ENCODE data around the gene ICAM4.
A peak's percentile ranks its signal among the peaks of the same experiment; 100 is the strongest.
"Not testable (repeated sequence)": the region's sequence is repeated elsewhere in the genome, so short reads cannot be mapped to it uniquely, and the experiment has no call there.

Gene ICAM4

GRCh38 chr19:10270616-10271394 lies 15.9 kb upstream of the ICAM4 start, which contains the start of gene ICAM1:
Gene ICAM1, plus strand, starts transcription at chr19:10271120. Its CDS starts 40 bp downstream, at chr19:10271160.
- H3K4me3 ChIP-seq (ENCODE audit: low read length): peak within 1 kb of the TSS; percentile 68
- H3K27ac ChIP-seq (ENCODE audit: low read length): no peak within 1 kb of the TSS

GRCh38 chr19:10271543-10272086 lies 15.1 kb upstream of the ICAM4 start:
- Histone ChIP-seq H3K36me3 (ENCODE audit: insufficient read depth, low read depth, low read length) (no peaks in the 10 kb centered on the region), H3K4me1 (ENCODE audit: insufficient read depth, low read length) (no peaks in the 10 kb centered on the region; the same call in 1 of the 2 replicates), H3K27me3 (ENCODE audit: insufficient read depth, low read length) (peaks cover 43% of the 10 kb centered on the region), H3K9ac (ENCODE audit: low read depth, low read length) (no peak overlapping the region; the same call in 1 of the 2 replicates), H3K4me3 (ENCODE audit: low read length) (peak overlapping the region; percentile 68; the same call in 1 of the 2 replicates), H3K27ac (ENCODE audit: low read length) (no peak overlapping the region), H3K9me3 (ENCODE audit: insufficient read depth, low read depth, low read length) (no peaks in the 10 kb centered on the region)

More at GRCh38 chr19:10270616-10271394, 15.9 kb upstream of the ICAM4 start, which contains the start of gene ICAM1:
- Histone ChIP-seq H3K36me3 (ENCODE audit: insufficient read depth, low read depth, low read length) (no peaks in the 10 kb centered on the region), H3K27me3 (ENCODE audit: insufficient read depth, low read length) (peaks cover 43% of the 10 kb centered on the region), H3K9me3 (ENCODE audit: insufficient read depth, low read depth, low read length) (no peaks in the 10 kb centered on the region), H3K4me1 (ENCODE audit: insufficient read depth, low read length) (no peaks in the 10 kb centered on the region; the same call in 1 of the 2 replicates), H3K9ac (ENCODE audit: low read depth, low read length) (peak within 1 kb of the TSS; percentile 59; the same call in 1 of the 2 replicates)

GRCh38 chr19:10274589-10274988 lies 12.2 kb upstream of the ICAM4 start:
- Histone ChIP-seq H3K27ac (ENCODE audit: low read length) (no peak overlapping the region), H3K4me1 (ENCODE audit: insufficient read depth, low read length) (no peaks in the 10 kb centered on the region; the same call in 1 of the 2 replicates), H3K36me3 (ENCODE audit: insufficient read depth, low read depth, low read length) (no peaks in the 10 kb centered on the region), H3K4me3 (ENCODE audit: low read length) (no peak overlapping the region), H3K9ac (ENCODE audit: low read depth, low read length) (no peak overlapping the region), H3K9me3 (ENCODE audit: insufficient read depth, low read depth, low read length) (no peaks in the 10 kb centered on the region), H3K27me3 (ENCODE audit: insufficient read depth, low read length) (peaks cover 34% of the 10 kb centered on the region)

- H3K4me1 ChIP-seq (ENCODE audit: insufficient read depth, low read length): no peaks in the 10 kb centered on the region
- H3K27ac ChIP-seq (ENCODE audit: low read length): no peak overlapping the region
- H3K9ac ChIP-seq (ENCODE audit: low read depth, low read length): no peak overlapping the region
- no peaks in the 10 kb centered on the region for H3K9me3 ChIP-seq (ENCODE audit: insufficient read depth, low read depth, low read length)
- no peak overlapping the region for H3K4me3 ChIP-seq (ENCODE audit: low read length)
- no peaks in the 10 kb centered on the region for H3K36me3 ChIP-seq (ENCODE audit: insufficient read depth, low read depth, low read length)
- H3K27me3 ChIP-seq (ENCODE audit: insufficient read depth, low read length): 0 out of 2 replicates have a peak, but pooled peaks cover under 1% of the 10 kb centered on the region
Measured at GRCh38 chr19:10277795-10278589, 8.8 kb upstream of the ICAM4 start.

- H3K27me3 ChIP-seq (ENCODE audit: insufficient read depth, low read length): no peaks in the 10 kb centered on the region
- H3K4me1 ChIP-seq (ENCODE audit: insufficient read depth, low read length): no peaks in the 10 kb centered on the region
- H3K9ac ChIP-seq (ENCODE audit: low read depth, low read length): no peak overlapping the region
- no peak overlapping the region for H3K27ac ChIP-seq (ENCODE audit: low read length)
- no peaks in the 10 kb centered on the region for H3K9me3 ChIP-seq (ENCODE audit: insufficient read depth, low read depth, low read length)
- no peak overlapping the region for H3K4me3 ChIP-seq (ENCODE audit: low read length)
- no peaks in the 10 kb centered on the region for H3K36me3 ChIP-seq (ENCODE audit: insufficient read depth, low read depth, low read length)
Measured at GRCh38 chr19:10278935-10279334, 7.8 kb upstream of the ICAM4 start.

- H3K27ac ChIP-seq (ENCODE audit: low read length): no peak overlapping the region
- no peaks in the 10 kb centered on the region for H3K36me3 ChIP-seq (ENCODE audit: insufficient read depth, low read depth, low read length)
- no peak overlapping the region for H3K4me3 ChIP-seq (ENCODE audit: low read length)
- no peak overlapping the region for H3K9ac ChIP-seq (ENCODE audit: low read depth, low read length)
- no peaks in the 10 kb centered on the region for H3K4me1 ChIP-seq (ENCODE audit: insufficient read depth, low read length)
- H3K9me3 ChIP-seq (ENCODE audit: insufficient read depth, low read depth, low read length): no peaks in the 10 kb centered on the region
- H3K27me3 ChIP-seq (ENCODE audit: insufficient read depth, low read length): no peaks in the 10 kb centered on the region
Measured at GRCh38 chr19:10279737-10280442, 6.9 kb upstream of the ICAM4 start.

GRCh38 chr19:10282043-10282442 lies 4.7 kb upstream of the ICAM4 start:
- H3K9ac ChIP-seq (ENCODE audit: low read depth, low read length); H3K4me3 ChIP-seq (ENCODE audit: low read length); H3K4me1 ChIP-seq (ENCODE audit: insufficient read depth, low read length); H3K9me3 ChIP-seq (ENCODE audit: insufficient read depth, low read depth, low read length); H3K36me3 ChIP-seq (ENCODE audit: insufficient read depth, low read depth, low read length); H3K27ac ChIP-seq (ENCODE audit: low read length): not testable (repeated sequence)
- peaks cover 13% of the 10 kb centered on the region for H3K27me3 ChIP-seq (ENCODE audit: insufficient read depth, low read length)

GRCh38 chr19:10283301-10284064 lies 3.3 kb upstream of the ICAM4 start:
- H3K27ac ChIP-seq (ENCODE audit: low read length): no peak overlapping the region
- H3K9me3 ChIP-seq (ENCODE audit: insufficient read depth, low read depth, low read length): no peaks in the 10 kb centered on the region
- H3K4me1 ChIP-seq (ENCODE audit: insufficient read depth, low read length): no peaks in the 10 kb centered on the region
- H3K9ac ChIP-seq (ENCODE audit: low read depth, low read length): no peak overlapping the region
- peaks cover 28% of the 10 kb centered on the region for H3K27me3 ChIP-seq (ENCODE audit: insufficient read depth, low read length)
- no peak overlapping the region for H3K4me3 ChIP-seq (ENCODE audit: low read length)
- no peaks in the 10 kb centered on the region for H3K36me3 ChIP-seq (ENCODE audit: insufficient read depth, low read depth, low read length)

GRCh38 chr19:10284065-10284959 lies 2.4 kb upstream of the ICAM4 start:
- H3K9ac ChIP-seq (ENCODE audit: low read depth, low read length): no peak overlapping the region
- H3K36me3 ChIP-seq (ENCODE audit: insufficient read depth, low read depth, low read length): no peaks in the 10 kb centered on the region
- H3K9me3 ChIP-seq (ENCODE audit: insufficient read depth, low read depth, low read length): no peaks in the 10 kb centered on the region
- no peak overlapping the region for H3K27ac ChIP-seq (ENCODE audit: low read length)
- peaks cover 36% of the 10 kb centered on the region for H3K27me3 ChIP-seq (ENCODE audit: insufficient read depth, low read length)
- no peak overlapping the region for H3K4me3 ChIP-seq (ENCODE audit: low read length)
- peaks cover 4% of the 10 kb centered on the region; the same call in 1 of the 2 replicates for H3K4me1 ChIP-seq (ENCODE audit: insufficient read depth, low read length)

- Histone ChIP-seq H3K9me3 (ENCODE audit: insufficient read depth, low read depth, low read length) (no peaks in the 10 kb centered on the region), H3K4me1 (ENCODE audit: insufficient read depth, low read length) (peaks cover 4% of the 10 kb centered on the region; the same call in 1 of the 2 replicates), H3K27me3 (ENCODE audit: insufficient read depth, low read length) (peaks cover 42% of the 10 kb centered on the region), H3K9ac (ENCODE audit: low read depth, low read length) (no peak overlapping the region), H3K27ac (ENCODE audit: low read length) (no peak overlapping the region), H3K36me3 (ENCODE audit: insufficient read depth, low read depth, low read length) (no peaks in the 10 kb centered on the region), H3K4me3 (ENCODE audit: low read length) (no peak overlapping the region)
Measured at GRCh38 chr19:10284960-10285278, 1.8 kb upstream of the ICAM4 start.

Measured in iPS-20b (cell line).